ENCODE results near the gene ASGR2.

- no peak for TF ChIP-seq CTCF (IDR thresholded peaks at IDR 0.05 in 4 of 5, conservative IDR thresholded peaks at IDR 0.05 in 1 of 5)
- no peak for TF ChIP-seq POLR2A (IDR thresholded peaks at IDR 0.05)
Measured at GRCh38 chr17:7063518-7064094, 51.0 kb downstream of the ASGR2 start.
